Endothelial cell of umbilical vein (primary cell): Measurements from ENCODE around the gene CD44. TPM values are rescaled to one million over a fixed set of nuclear protein-coding genes. Genes with fewer than 3 reads are reported as not detected.

Experiments used
- BruUV-seq: library from RNA; stranded (reverse); fragments of 400-500 nt; replicated peaks from 2 replicates; lab custom pipeline; 2021; lab: Mats Ljungman, UMichigan
- CTCF ChIA-PET: fragments of 300-600, 350-600 bp; sonication (Branson Sonifier 250); formaldehyde crosslinking; loops from one replicate; lab custom pipeline; 2021; ENCODE audit warnings: antibody characterized with exemption, inconsistent platforms; lab: Charles Lee
- POLR2A ChIA-PET: fragments of 300-600, 350-600 bp; sonication (Branson Sonifier 250); formaldehyde crosslinking; loops from one replicate; lab custom pipeline; 2021; ENCODE audit warnings: antibody characterized with exemption, inconsistent platforms; lab: Charles Lee
- DNase-seq: peaks from one replicate; pipeline ENCODE4 v3.0.0-alpha.2; 2011; ENCODE audit warnings: low read depth, low spot score
- FAIRE-seq: peaks from 2 replicates; lab custom pipeline; 2011; peaks lifted over from hg19 to GRCh38; lab: Jason Lieb, UNC
- H2AFZ ChIP-seq: 2 replicates; pipeline ENCODE4 v1.6.0; 2012; ENCODE audit warnings: low read depth, low read length, control low read depth, inconsistent platforms
- H3K27ac ChIP-seq: 2 replicates; pipeline ENCODE4 v1.5.1; 2011; ENCODE audit warnings: low read depth, mild to moderate bottlenecking, control low read depth, low read length, moderate library complexity; ENCODE audit not compliant: insufficient read depth
- H3K27me3 ChIP-seq, 2 experiments: 2 replicates each; pipeline versions ENCODE4 v1.6.0 to v1.6.1; 2011; ENCODE audit warnings: low read length in 2 of 2, mixed read lengths in 1 of 2; ENCODE audit not compliant: control insufficient read depth in 2 of 2, insufficient read depth in 2 of 2
- H3K36me3 ChIP-seq, 2 experiments: 2 replicates in 1 of 2; 3 replicates in 1 of 2; pipeline ENCODE4 v1.5.1; 2011; ENCODE audit warnings: low read length in 2 of 2, mild to moderate bottlenecking in 1 of 2, moderate library complexity in 1 of 2; ENCODE audit not compliant: control insufficient read depth in 2 of 2, insufficient read depth in 2 of 2; ENCODE audit errors: extremely low read depth in 1 of 2
- H3K4me1 ChIP-seq: 3 replicates; pipeline ENCODE4 v1.5.1; 2011; ENCODE audit warnings: mild to moderate bottlenecking, low read length; ENCODE audit not compliant: control insufficient read depth, insufficient read depth; ENCODE audit errors: extremely low read depth
- H3K4me2 ChIP-seq: 2 replicates; pipeline ENCODE4 v1.6.1; 2011; ENCODE audit warnings: low read length, control low read depth, mixed read lengths; ENCODE audit not compliant: insufficient read depth
- H3K4me3 ChIP-seq, 3 experiments: fragments of 200-600 bp in 1 of 3; sonication (generic), shearing (Covaris generic) in 1 of 3; replicated peaks in 1 of 3; 2 replicates each; pipeline ENCODE4 v1.5.1; 2011 to 2016; ENCODE audit warnings: control low read depth in 3 of 3, low read length in 3 of 3, mild to moderate bottlenecking in 2 of 3, inconsistent platforms in 1 of 3, low read depth in 1 of 3, moderate library complexity in 1 of 3; ENCODE audit not compliant: insufficient read depth in 1 of 3
- H3K79me2 ChIP-seq: 2 replicates; pipeline ENCODE4 v1.6.0; 2012; ENCODE audit warnings: low read length, inconsistent platforms; ENCODE audit not compliant: control insufficient read depth, insufficient read depth
- H3K9ac ChIP-seq: replicated peaks from 2 replicates; pipeline ENCODE3; 2011; ENCODE audit warnings: low read length, control low read depth; ENCODE audit not compliant: insufficient read depth; ENCODE audit errors: extremely low read depth
- H3K9me1 ChIP-seq: replicated peaks from 3 replicates; pipeline ENCODE4 v1.6.0; 2011; ENCODE audit warnings: mild to moderate bottlenecking, low read length; ENCODE audit not compliant: control insufficient read depth, insufficient read depth; ENCODE audit errors: extremely low read depth
- H3K9me3 ChIP-seq: replicated peaks from 2 replicates; pipeline ENCODE4 v1.5.1; 2012; ENCODE audit warnings: low read length, inconsistent platforms; ENCODE audit not compliant: control insufficient read depth, insufficient read depth
- H4K20me1 ChIP-seq: replicated peaks from 2 replicates; pipeline ENCODE3; 2011; ENCODE audit warnings: mild to moderate bottlenecking, low read length; ENCODE audit not compliant: control insufficient read depth, insufficient read depth; ENCODE audit errors: extremely low read depth
- CTCF ChIP-seq, 2 donors: IDR thresholded peaks; 1 replicate in 1 of 2; 2 replicates in 1 of 2; pipeline ENCODE4 v1.5.1; 2011; ENCODE audit warnings: low read length in 2 of 2, mild to moderate bottlenecking in 2 of 2, moderate library complexity in 2 of 2, control low read depth in 1 of 2, inconsistent platforms in 1 of 2, low read depth in 1 of 2; ENCODE audit not compliant: insufficient read depth in 1 of 2; ENCODE audit errors: extremely low read depth in 1 of 2
- FOS ChIP-seq: IDR thresholded peaks from 2 replicates; pipeline ENCODE4 v1.6.1; 2011; ENCODE audit warnings: mild to moderate bottlenecking, low read length, moderate library complexity, borderline replicate concordance; ENCODE audit not compliant: insufficient read depth
- GATA2 ChIP-seq: IDR thresholded peaks from 2 replicates; pipeline ENCODE4 v1.7.0; 2011; ENCODE audit warnings: low read depth, mild to moderate bottlenecking, moderate library complexity, mixed read lengths, low read length; ENCODE audit not compliant: insufficient read length, insufficient read depth
- MYC ChIP-seq: IDR thresholded peaks from one replicate; pipeline ENCODE4 v1.6.1; 2011; ENCODE audit warnings: mild to moderate bottlenecking, low read depth, low read length
- POLR2A ChIP-seq: IDR thresholded peaks from 2 replicates; pipeline ENCODE4 v1.6.1; 2012; ENCODE audit warnings: low read depth, mild to moderate bottlenecking, control low read depth, low read length
- dilution Hi-C: fragments of 300-500 bp; cut with MboI; formaldehyde crosslinking; loops from one replicate; pipeline ENCODE4 v1.15.0; 2019; ENCODE audit warnings: low sequenced_read_pairs; ENCODE audit not compliant: extremely low pct_ligation_motif_present
- intact Hi-C: fragments of 100-400 bp; cut with micrococcal nuclease; formaldehyde crosslinking; loops from one replicate; pipeline ENCODE4 v1.10.0; 2022
- polyA plus RNA-seq, 4 experiments: library from polyadenylated mRNA; depleted of rRNA in 3 of 4; stranded (reverse) in 3 of 4; unstranded in 1 of 4; fragments of >200 nt; gene quantifications; 2 replicates each; pipeline versions ENCODE4 v1.2.1 to v1.2.3, GENCODE V29; 2011 to 2012; ENCODE audit warnings: missing spikeins in 1 of 4
- total RNA-seq: library from RNA; stranded (reverse); gene quantifications from 2 replicates; pipeline ENCODE4 v1.2.3, GENCODE V29; 2021

Gene CD44
- total and polyA plus RNA-seq, 2 donors (not counting 3 experiments of a cell fraction or from before 2014, with no cell fraction given) = 25.5 to 26.3 TPM

- BruUV-seq = no TSS peak
- DNase-seq (no peak), FAIRE-seq (no peak)
- ChIA-PET POLR2A (no interaction called here), CTCF (interaction anchor here (0.9 to 1.5 kb wide), 2 partner anchors 18 to 315 kb away, joined by 3 to 6 read pairs; no protein-coding TSS in a partner anchor)
- Histone ChIP-seq H3K79me2 (no peaks in the 10 kb centered on the region), H3K27ac (no peak overlapping the region), H2AFZ (no peak overlapping the region), H3K9me1 (no peaks in the 10 kb centered on the region), H3K9me3 (no peaks in the 10 kb centered on the region), H3K4me3 (no peak overlapping the region), H3K4me2 (no peak overlapping the region), H3K27me3 (peaks cover 5 to 32% of the 10 kb centered on the region in 2 experiments), H4K20me1 (no peaks in the 10 kb centered on the region), H3K9ac (no peak overlapping the region), H3K4me1 (no peaks in the 10 kb centered on the region), H3K36me3 (no peaks in the 10 kb centered on the region)
- dilution Hi-C loops (no loop called here), intact Hi-C loops (no loop called here)
- TF ChIP-seq POLR2A (no peak), GATA2 (no peak), FOS (no peak), MYC (no peak), CTCF (IDR thresholded peaks at IDR 0.05; ENCODE audit: extremely low read depth in 1 of 2, insufficient read depth in 1 of 2, low read depth in 1 of 2, low read length in 2 of 2) (no peak)
Measured at GRCh38 chr11:35241531-35241930, 102.6 kb downstream of the CD44 start.
